Tibial nerve (tissue), 4 donors: ENCODE data around the gene GSN. TPM values are rescaled to one million over a fixed set of nuclear protein-coding genes. Genes with fewer than 3 reads are reported as not detected.

ENCODE experiments used
- DNase-seq, 2 donors: peaks; one replicate each; pipeline ENCODE4 v3.0.0-alpha.2; 2019; ENCODE audit warnings: low spot score in 2 of 2
- H3K27ac ChIP-seq, 4 donors: fragments of 200-600 bp; sonication (generic) in 3 of 4; one replicate each; pipeline ENCODE4 v1.5.1; 2017 to 2019; ENCODE audit warnings: mild to moderate bottlenecking in 1 of 4
- H3K27me3 ChIP-seq, 2 donors: fragments of 200-600 bp; sonication (generic) in 1 of 2; one replicate each; pipeline versions ENCODE4 v1.5.1 to v1.6.0; 2017 to 2019
- H3K36me3 ChIP-seq, 3 donors: fragments of 200-600 bp; sonication (generic); one replicate each; pipeline ENCODE4 v1.5.1; 2018 to 2019
- H3K4me1 ChIP-seq, 4 donors: fragments of 200-600 bp; sonication (generic) in 3 of 4; one replicate each; pipeline ENCODE4 v1.5.1; 2017 to 2019
- H3K4me3 ChIP-seq, 4 donors: fragments of 200-600 bp; sonication (generic) in 3 of 4; one replicate each; pipeline ENCODE4 v1.5.1; 2017 to 2019; ENCODE audit warnings: mild to moderate bottlenecking in 1 of 4, moderate library complexity in 1 of 4
- H3K9me3 ChIP-seq, 4 donors: fragments of 200-600 bp; sonication (generic) in 3 of 4; one replicate each; pipeline ENCODE4 v1.5.1; 2017 to 2019
- EP300 ChIP-seq, 2 donors: sonication (generic); formaldehyde crosslinking; IDR thresholded peaks; one replicate each; pipeline ENCODE4 v1.6.1; 2017; ENCODE audit warnings: antibody characterized with exemption in 2 of 2, mild to moderate bottlenecking in 1 of 2
- POLR2A ChIP-seq, 2 donors: fragments of 450-650 bp; IDR thresholded peaks; one replicate each; pipeline ENCODE4 v1.6.1; 2017; ENCODE audit warnings: antibody characterized with exemption in 2 of 2, mild to moderate bottlenecking in 2 of 2, moderate library complexity in 2 of 2
- WGBS, 2 donors: methylation state at CpG; one replicate each; pipeline ENCODE4 v1.1.5; 2018; 5-methylcytosine and 5-hydroxymethylcytosine counted together
- total RNA-seq, 4 donors: library from RNA; depleted of rRNA; stranded (reverse); fragments of >200 nt; gene quantifications; one replicate each; pipeline ENCODE4 v1.1.0, GENCODE V29; 2016
- TF ChIP-seq, protein P1 (sequence below), 5 experiments: fragments of 200-600 bp in 3 of 5; fragments of 450-650 bp in 2 of 5; sonication (generic) in 3 of 5; IDR thresholded peaks; one replicate each; pipeline ENCODE4 v1.5.1; 2016 to 2019; ENCODE audit warnings: antibody characterized with exemption in 5 of 5, mild to moderate bottlenecking in 3 of 5, moderate library complexity in 2 of 5

Gene GSN
- total RNA-seq, 4 donors from 2014 or later: 1,899 to 6,678 (median 4,539) TPM

DNA sequence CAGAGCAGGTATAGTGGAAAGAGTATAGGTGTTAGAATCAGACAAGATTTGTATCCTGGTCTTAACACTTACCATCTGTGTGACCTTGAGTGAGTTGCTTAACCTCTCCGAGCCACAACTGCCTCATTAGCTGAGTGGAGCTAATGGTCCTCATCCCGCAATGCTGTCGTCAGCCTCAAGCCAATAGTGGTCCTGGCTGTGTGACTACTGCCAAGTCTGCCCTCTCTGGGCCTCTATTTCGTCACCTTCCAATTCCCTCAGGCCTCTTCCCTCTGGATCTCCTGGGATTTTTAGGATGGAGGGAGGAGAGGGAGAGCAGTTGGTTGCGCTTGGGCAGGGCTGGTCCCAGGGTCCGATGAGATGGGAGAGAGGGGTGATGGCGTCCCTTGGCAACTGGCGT, 60.5 kb downstream of the GSN start:
- Histone ChIP-seq H3K9me3 (no peaks in the 10 kb centered on the region), H3K27me3 (no peaks in the 10 kb centered on the region), H3K36me3 (peaks cover 10 to 100% (median 43%) of the 10 kb centered on the region in 3 donors), H3K27ac (peak overlapping the region; percentile 31 to 89 (median 65)), H3K4me3 (no peak overlapping the region), H3K4me1 (peaks cover 0 to 75% (median 20%) of the 10 kb centered on the region in 4 donors)
- no peak for DNase-seq
- TF ChIP-seq, protein P1, sequence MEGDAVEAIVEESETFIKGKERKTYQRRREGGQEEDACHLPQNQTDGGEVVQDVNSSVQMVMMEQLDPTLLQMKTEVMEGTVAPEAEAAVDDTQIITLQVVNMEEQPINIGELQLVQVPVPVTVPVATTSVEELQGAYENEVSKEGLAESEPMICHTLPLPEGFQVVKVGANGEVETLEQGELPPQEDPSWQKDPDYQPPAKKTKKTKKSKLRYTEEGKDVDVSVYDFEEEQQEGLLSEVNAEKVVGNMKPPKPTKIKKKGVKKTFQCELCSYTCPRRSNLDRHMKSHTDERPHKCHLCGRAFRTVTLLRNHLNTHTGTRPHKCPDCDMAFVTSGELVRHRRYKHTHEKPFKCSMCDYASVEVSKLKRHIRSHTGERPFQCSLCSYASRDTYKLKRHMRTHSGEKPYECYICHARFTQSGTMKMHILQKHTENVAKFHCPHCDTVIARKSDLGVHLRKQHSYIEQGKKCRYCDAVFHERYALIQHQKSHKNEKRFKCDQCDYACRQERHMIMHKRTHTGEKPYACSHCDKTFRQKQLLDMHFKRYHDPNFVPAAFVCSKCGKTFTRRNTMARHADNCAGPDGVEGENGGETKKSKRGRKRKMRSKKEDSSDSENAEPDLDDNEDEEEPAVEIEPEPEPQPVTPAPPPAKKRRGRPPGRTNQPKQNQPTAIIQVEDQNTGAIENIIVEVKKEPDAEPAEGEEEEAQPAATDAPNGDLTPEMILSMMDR (IDR thresholded peaks at IDR 0.05): no peak
- TF ChIP-seq POLR2A (IDR thresholded peaks at IDR 0.05) (no peak), EP300 (IDR thresholded peaks at IDR 0.05) (no peak)
- 72 to 76% methylated on average over 8 of the region's 8 CpGs for WGBS, 2 donors

DNA sequence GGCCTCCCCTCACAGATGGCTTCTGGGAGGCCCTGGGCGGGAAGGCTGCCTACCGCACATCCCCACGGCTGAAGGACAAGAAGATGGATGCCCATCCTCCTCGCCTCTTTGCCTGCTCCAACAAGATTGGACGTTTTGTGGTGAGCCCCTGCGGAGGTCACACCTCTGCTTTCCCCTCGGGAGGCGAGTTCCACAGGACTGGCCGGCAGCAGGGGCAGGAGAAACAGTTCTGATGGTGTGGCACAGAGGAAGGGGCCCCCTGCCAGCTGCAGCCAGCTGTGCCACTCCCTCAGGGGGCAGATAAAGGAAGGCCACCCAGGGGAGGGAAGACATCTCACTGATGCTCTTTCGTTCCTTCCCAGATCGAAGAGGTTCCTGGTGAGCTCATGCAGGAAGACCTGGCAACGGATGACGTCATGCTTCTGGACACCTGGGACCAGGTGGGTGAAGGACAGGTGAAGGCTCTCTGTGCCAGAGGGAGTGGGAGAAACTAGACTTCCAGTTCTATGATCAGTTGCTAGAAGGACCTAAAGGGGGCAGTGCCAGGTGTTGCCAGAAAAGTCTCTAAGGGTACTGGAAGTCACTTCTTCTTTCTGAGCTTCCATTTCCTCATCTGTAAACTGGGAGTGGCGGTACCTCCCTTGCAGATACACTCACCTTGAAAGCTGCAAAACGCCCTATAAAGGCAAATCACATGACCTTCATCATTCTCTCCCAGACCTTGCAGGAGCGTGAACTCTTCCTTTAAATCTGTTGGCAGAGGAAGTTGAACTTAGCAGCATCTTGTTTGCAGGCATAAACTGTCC, 61.1 kb downstream of the GSN start:
- H3K36me3 ChIP-seq: peaks cover 6 to 100% (median 39%) of the 10 kb centered on the region in 3 donors
- peaks cover 0 to 75% (median 17%) of the 10 kb centered on the region in 4 donors for H3K4me1 ChIP-seq
- H3K27ac ChIP-seq: peak overlapping the region in 3 of 4 donors; percentile 46 to 89 (median 84)
- 83% methylated on average over 16 of the region's 16 CpGs for WGBS, 2 donors
- no peaks in the 10 kb centered on the region for H3K27me3 ChIP-seq
- no peaks in the 10 kb centered on the region for H3K9me3 ChIP-seq
- no peak for DNase-seq
- no peak overlapping the region for H3K4me3 ChIP-seq
- TF ChIP-seq POLR2A (IDR thresholded peaks at IDR 0.05) (no peak), EP300 (IDR thresholded peaks at IDR 0.05) (no peak)
- TF ChIP-seq, protein P1 (IDR thresholded peaks at IDR 0.05): no peak

DNA sequence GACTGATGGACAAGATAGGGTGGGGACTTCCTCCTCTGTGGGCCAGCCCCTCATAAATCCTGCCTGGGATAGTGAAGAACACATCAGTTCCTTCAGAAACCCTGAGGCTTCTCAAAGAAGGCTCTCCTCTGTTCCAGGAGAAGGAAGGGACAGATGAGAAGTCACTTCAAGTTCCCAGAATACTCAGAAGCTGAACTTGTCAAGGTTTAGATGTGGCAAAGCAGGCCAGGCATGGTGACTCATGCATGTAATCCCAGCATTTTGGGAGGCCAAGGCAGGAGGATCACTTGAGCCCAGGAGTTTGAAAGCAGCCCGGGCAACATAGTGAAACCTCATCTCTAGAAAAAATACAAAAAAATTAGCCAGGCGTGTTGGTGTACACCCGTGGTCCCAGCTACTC, 63.6 kb downstream of the GSN start:
- TF ChIP-seq EP300 (IDR thresholded peaks at IDR 0.05) (no peak), POLR2A (IDR thresholded peaks at IDR 0.05) (no peak)
- TF ChIP-seq, protein P1 (IDR thresholded peaks at IDR 0.05): no peak
- 80 to 82% methylated on average over 3 of the region's 3 CpGs for whole genome bisulfite sequencing, 2 donors
- H3K36me3 ChIP-seq: peaks cover 6 to 98% (median 39%) of the 10 kb centered on the region in 3 donors

DNA sequence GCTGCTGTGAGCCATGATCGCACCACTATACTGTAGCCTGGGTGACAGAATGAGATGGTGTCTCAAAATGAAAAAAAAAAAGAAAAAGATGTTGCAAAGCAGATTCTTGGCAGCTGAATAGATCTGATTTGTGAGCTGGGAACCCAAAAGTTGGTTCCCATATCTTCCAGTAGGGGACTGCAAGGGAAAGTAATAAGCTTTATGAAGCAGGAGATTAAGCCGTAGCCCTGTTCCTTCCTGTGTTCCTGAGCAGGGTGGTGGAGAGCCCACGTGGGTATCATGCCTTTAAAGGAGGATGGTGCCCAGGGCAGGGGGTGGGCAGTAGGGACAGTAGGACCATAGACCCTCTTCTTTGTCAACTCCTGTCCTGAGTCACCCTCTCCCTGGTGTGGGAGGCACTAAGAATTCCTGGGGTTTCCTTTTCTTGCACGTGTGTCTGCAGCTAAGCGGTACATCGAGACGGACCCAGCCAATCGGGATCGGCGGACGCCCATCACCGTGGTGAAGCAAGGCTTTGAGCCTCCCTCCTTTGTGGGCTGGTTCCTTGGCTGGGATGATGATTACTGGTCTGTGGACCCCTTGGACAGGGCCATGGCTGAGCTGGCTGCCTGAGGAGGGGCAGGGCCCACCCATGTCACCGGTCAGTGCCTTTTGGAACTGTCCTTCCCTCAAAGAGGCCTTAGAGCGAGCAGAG, 64.2 kb downstream of the GSN start:
- Histone ChIP-seq H3K4me1 (peaks cover 0 to 52% (median 5%) of the 10 kb centered on the region in 4 donors), H3K4me3 (no peak overlapping the region), H3K9me3 (no peaks in the 10 kb centered on the region), H3K27me3 (no peaks in the 10 kb centered on the region), H3K27ac (peak overlapping the region; percentile 12 to 89 (median 45)), H3K36me3 (peaks cover 6 to 98% (median 34%) of the 10 kb centered on the region in 3 donors)
- TF ChIP-seq, protein P1 (IDR thresholded peaks at IDR 0.05): peak in 3 of 5 experiments; percentile 23 to 34 (median 33)
- TF ChIP-seq POLR2A (IDR thresholded peaks at IDR 0.05): no peak
- peak in 1 of 2 donors; percentile 19 for TF ChIP-seq EP300 (IDR thresholded peaks at IDR 0.05)
- 63 to 72% methylated on average over 14 of the region's 14 CpGs for WGBS, 2 donors
- DNase-seq: no peak

More for the DNA sequence above, 63.6 kb downstream of the GSN start:
- Histone ChIP-seq H3K27me3 (no peaks in the 10 kb centered on the region), H3K9me3 (no peaks in the 10 kb centered on the region), H3K27ac (peak overlapping the region in 3 of 4 donors; percentile 32 to 89 (median 69)), H3K4me1 (peaks cover 0 to 55% (median 7%) of the 10 kb centered on the region in 4 donors), H3K4me3 (no peak overlapping the region)
- DNase-seq: no peak
